ENCODE results near the gene TSSC4. TPM values are rescaled to one million over a fixed set of nuclear protein-coding genes. Genes with fewer than 3 reads are reported as not detected.

The TSSC4 gene
- total RNA-seq, 2 donors from 2014 or later = 26.7 to 40.3 TPM

DNA sequence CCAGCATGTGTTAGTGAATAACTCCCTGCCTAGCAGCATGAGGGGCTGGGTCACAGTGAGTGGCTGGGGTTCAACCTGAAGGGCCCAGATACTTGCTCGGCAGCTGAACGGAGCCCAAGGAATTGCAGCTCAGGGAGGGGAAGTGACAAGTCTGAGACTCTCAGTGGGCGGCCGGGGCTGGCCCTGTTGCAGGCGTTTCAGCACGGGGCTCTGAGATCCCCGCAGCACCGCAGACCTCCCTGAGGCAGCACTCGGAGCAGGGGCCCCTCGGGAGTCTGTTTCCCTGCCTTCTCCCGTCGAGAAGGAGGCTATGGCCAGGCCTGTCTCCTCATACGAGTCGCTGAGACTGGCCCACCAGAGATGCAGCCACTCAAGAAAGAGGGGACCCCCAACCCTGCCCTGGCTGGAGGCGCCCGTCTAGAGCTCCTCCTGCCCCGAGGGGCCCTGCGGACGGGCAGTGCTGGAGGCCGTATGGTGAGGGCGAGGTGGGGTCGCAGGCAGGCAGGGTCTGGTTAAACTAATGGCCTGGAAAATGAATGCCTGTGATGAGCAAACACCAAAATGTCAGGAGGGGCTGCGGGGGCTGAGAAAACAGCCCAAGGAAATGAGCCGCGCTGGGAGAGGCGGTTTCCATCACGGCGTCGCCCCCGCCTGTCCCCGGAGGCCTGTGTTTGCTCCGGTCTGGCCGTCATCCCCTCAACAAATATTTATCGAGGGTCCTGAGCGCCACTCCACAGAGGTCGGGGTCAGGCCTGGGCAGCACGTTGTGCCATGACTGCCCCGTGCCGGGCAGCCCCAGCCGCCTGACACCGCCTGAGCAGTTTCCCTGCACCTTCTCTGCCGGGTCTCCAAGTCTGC is 9.3 kb downstream of the TSSC4 start:
- TF ChIP-seq, protein P1, sequence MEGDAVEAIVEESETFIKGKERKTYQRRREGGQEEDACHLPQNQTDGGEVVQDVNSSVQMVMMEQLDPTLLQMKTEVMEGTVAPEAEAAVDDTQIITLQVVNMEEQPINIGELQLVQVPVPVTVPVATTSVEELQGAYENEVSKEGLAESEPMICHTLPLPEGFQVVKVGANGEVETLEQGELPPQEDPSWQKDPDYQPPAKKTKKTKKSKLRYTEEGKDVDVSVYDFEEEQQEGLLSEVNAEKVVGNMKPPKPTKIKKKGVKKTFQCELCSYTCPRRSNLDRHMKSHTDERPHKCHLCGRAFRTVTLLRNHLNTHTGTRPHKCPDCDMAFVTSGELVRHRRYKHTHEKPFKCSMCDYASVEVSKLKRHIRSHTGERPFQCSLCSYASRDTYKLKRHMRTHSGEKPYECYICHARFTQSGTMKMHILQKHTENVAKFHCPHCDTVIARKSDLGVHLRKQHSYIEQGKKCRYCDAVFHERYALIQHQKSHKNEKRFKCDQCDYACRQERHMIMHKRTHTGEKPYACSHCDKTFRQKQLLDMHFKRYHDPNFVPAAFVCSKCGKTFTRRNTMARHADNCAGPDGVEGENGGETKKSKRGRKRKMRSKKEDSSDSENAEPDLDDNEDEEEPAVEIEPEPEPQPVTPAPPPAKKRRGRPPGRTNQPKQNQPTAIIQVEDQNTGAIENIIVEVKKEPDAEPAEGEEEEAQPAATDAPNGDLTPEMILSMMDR (IDR thresholded peaks at IDR 0.05) = no peak
- DNase-seq (ENCODE audit: low spot score) = no peak
- no peaks in the 10 kb centered on the region for H3K27me3 ChIP-seq
- H3K27ac ChIP-seq = no peak overlapping the region
- H3K4me1 ChIP-seq = no peaks in the 10 kb centered on the region
- no peak overlapping the region for H3K4me3 ChIP-seq
- no peaks in the 10 kb centered on the region for H3K9me3 ChIP-seq
- no peaks in the 10 kb centered on the region for H3K36me3 ChIP-seq

DNA sequence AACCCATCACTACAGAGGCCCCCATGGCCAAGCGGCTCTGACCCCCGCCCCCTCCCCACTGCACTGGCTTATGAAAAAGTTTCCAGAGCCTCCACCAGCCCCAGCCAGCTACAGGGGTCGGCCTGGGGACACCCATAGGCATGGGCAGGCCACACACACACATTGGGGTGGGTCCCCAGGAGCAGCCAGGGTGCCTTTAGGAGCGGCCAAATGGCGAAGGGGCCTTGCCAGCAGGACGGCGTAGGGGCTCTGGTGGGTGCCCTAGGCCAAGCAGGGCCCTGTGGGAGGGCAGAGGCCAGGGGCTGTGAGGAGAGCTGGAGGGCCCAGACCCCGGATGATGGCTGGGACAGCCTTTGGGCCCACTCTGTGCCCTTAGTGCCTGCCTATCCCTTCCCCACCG is 10.1 kb downstream of the TSSC4 start:
- Histone ChIP-seq H3K9me3 (no peaks in the 10 kb centered on the region), H3K4me1 (no peaks in the 10 kb centered on the region), H3K27me3 (no peaks in the 10 kb centered on the region), H3K36me3 (no peaks in the 10 kb centered on the region), H3K4me3 (no peak overlapping the region), H3K27ac (no peak overlapping the region)
- TF ChIP-seq, protein P1 (IDR thresholded peaks at IDR 0.05) = no peak
- DNase-seq (ENCODE audit: low spot score) = no peak

DNA sequence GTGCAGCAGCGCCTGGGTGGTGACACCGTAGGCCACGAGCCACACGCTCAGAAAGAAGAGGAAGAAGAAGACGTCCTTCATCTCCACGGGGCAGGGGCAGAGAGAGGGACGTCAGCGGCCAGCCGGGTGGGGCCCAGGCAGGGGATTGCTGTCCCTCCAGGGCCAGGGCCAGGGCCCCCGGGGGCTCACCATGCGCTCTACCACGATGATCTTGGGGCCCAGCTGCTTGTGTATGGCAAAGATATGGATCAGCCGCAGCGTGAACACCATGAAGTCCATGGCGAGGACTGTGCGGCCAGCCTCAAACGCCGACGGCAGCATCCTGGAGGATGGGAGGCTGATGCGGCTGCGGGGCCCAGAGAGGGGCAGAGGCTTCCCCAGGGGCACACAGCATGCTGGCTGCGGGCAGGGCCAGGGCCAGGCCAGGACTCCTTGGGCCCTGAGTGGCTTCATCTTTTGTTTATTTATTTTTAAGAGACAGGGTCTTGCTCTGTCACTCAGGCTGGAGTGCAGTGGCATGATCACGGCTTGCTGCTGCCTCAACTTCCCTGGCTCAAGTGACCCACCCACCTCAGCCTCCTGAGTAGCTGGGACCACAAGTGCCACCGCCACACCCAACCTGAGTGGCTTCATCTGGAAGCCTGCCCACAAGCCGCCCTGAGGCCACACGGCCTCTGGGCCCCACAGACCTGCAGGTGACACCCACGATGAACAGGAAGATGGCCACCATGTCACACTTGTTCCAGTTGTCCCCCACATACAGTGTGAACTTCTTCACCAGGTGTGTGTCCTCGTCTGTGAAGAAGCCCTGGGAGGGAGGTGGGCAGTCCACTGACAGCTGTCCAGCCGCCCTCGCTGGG is 11.1 kb downstream of the TSSC4 start:
- no peak overlapping the region for H3K4me3 ChIP-seq
- TF ChIP-seq, protein P1 (IDR thresholded peaks at IDR 0.05) = no peak
- H3K9me3 ChIP-seq = no peaks in the 10 kb centered on the region
- no peak for DNase-seq (ENCODE audit: low spot score)
- no peak overlapping the region for H3K27ac ChIP-seq
- no peaks in the 10 kb centered on the region for H3K36me3 ChIP-seq
- no peaks in the 10 kb centered on the region for H3K4me1 ChIP-seq
- no peaks in the 10 kb centered on the region for H3K27me3 ChIP-seq

DNA sequence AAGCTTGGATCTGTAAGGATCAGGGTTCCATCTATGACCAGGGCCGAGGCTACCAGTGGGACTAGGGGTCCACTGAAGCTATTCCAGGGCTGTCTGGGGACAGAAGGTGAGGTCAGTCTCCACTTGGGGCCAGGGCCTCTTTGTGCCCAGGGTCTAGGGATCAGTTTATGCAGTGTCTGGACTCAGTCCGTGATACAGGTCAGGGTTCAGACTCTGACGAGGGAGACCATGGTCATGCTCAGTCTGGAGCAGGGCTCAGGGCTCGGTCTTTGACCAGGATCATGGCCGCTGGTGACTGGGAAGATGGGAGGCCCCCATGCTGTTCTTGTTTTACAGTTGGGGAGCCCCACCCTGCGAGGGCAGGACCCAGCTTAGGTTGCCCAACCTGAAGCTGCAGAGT is 11.8 kb downstream of the TSSC4 start:
- H3K9me3 ChIP-seq = no peaks in the 10 kb centered on the region
- H3K27ac ChIP-seq = no peak overlapping the region
- DNase-seq (ENCODE audit: low spot score) = no peak
- H3K4me3 ChIP-seq = no peak overlapping the region
- H3K27me3 ChIP-seq = no peaks in the 10 kb centered on the region
- no peaks in the 10 kb centered on the region for H3K36me3 ChIP-seq
- TF ChIP-seq, protein P1 (IDR thresholded peaks at IDR 0.05) = no peak
- no peaks in the 10 kb centered on the region for H3K4me1 ChIP-seq

DNA sequence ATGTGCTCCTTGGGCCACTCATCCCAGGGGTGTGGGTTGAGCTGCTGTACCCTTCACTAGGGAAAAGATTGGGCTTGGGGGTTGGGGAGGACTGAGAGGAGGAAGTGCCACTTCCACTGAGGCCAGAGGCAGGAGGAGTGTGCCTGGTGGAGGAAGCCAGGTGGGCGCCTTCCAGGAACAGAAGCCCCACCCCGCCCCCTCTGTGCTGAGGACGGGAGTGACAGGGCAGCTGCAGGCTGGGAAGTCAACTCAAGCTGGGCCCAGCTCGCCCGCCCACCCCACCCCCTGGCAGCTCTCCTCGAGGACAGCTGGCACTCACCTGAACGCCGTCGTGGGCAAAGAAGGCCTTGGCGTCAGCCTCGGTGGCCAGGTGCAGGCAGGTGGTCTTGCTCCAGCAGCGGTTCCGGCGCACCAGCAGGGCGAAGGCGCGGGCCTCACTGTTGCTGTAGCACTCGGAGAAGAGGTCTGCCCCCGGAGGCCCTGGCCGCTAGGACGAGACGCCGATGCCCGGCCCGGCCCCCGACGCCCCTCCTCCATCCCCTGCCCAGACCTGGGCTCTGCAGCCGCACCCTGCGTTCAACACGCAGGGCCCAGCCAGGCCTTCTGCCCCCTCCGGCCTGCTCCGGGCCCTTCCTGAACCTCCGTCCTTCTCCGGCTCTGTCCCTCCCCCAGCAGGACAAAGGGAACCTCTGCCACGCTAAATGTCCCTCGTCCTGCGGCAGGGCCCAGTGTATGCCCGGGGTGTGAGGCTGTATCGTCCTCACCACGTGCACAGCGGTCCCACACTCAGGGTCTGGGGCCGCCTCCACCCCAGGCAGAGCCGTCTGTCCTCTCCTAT is 13.4 kb downstream of the TSSC4 start:
- no peaks in the 10 kb centered on the region for H3K36me3 ChIP-seq
- H3K4me1 ChIP-seq = no peaks in the 10 kb centered on the region
- no peak for DNase-seq (ENCODE audit: low spot score)
- H3K27me3 ChIP-seq = no peaks in the 10 kb centered on the region
- H3K4me3 ChIP-seq = no peak overlapping the region
- no peaks in the 10 kb centered on the region for H3K9me3 ChIP-seq
- no peak overlapping the region for H3K27ac ChIP-seq
- TF ChIP-seq, protein P1 (IDR thresholded peaks at IDR 0.05) = no peak
